ENCODE data around the gene COQ8A.

DNA sequence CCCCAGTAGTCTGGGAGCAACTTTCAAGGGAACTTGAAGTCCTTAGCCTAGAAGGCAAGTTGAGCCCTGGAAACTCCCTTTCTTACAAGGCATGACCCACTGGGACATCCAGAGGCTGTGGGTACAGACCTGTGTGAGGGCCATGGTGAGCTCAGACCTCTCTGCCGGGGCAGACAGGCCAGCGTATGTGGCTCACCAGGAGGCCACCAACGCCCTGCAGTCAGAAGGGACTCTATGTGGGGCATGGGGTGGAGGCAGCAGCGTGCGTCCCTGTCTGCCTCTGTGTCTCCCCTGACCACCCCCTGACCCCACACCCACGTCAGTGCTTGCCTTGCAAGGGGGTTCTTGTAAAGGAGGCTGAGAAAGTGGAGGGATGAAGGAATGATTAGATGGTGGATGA, 10.8 kb downstream of the COQ8A start:
- TF ChIP-seq, protein P1, sequence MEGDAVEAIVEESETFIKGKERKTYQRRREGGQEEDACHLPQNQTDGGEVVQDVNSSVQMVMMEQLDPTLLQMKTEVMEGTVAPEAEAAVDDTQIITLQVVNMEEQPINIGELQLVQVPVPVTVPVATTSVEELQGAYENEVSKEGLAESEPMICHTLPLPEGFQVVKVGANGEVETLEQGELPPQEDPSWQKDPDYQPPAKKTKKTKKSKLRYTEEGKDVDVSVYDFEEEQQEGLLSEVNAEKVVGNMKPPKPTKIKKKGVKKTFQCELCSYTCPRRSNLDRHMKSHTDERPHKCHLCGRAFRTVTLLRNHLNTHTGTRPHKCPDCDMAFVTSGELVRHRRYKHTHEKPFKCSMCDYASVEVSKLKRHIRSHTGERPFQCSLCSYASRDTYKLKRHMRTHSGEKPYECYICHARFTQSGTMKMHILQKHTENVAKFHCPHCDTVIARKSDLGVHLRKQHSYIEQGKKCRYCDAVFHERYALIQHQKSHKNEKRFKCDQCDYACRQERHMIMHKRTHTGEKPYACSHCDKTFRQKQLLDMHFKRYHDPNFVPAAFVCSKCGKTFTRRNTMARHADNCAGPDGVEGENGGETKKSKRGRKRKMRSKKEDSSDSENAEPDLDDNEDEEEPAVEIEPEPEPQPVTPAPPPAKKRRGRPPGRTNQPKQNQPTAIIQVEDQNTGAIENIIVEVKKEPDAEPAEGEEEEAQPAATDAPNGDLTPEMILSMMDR (IDR thresholded peaks at IDR 0.05), result no peak
- TF ChIP-seq POLR2AphosphoS5 (IDR thresholded peaks at IDR 0.05) (no peak), POLR2A (IDR thresholded peaks at IDR 0.05) (no peak)
